ENCODE data around the gene PCDHGA4.
"Not testable (repeated sequence)": the region's sequence is repeated elsewhere in the genome, so short reads cannot be mapped to it uniquely, and the experiment has no call there.

The PCDHGA4 gene

GRCh38 chr5:141354900-141355469 lies at the start of gene PCDHGA4:
Gene PCDHGA4, plus strand, starts transcription at chr5:141355021. Its CDS starts 87 bp downstream, at chr5:141355108.
- Histone ChIP-seq H3K27ac (no peak within 1 kb of the TSS), H3K4me3 (peak within 1 kb of the TSS; percentile 60)
- TF ChIP-seq, protein P1, sequence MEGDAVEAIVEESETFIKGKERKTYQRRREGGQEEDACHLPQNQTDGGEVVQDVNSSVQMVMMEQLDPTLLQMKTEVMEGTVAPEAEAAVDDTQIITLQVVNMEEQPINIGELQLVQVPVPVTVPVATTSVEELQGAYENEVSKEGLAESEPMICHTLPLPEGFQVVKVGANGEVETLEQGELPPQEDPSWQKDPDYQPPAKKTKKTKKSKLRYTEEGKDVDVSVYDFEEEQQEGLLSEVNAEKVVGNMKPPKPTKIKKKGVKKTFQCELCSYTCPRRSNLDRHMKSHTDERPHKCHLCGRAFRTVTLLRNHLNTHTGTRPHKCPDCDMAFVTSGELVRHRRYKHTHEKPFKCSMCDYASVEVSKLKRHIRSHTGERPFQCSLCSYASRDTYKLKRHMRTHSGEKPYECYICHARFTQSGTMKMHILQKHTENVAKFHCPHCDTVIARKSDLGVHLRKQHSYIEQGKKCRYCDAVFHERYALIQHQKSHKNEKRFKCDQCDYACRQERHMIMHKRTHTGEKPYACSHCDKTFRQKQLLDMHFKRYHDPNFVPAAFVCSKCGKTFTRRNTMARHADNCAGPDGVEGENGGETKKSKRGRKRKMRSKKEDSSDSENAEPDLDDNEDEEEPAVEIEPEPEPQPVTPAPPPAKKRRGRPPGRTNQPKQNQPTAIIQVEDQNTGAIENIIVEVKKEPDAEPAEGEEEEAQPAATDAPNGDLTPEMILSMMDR (IDR thresholded peaks at IDR 0.05): no peak
- no peak for DNase-seq (ENCODE audit: low spot score)

DNA sequence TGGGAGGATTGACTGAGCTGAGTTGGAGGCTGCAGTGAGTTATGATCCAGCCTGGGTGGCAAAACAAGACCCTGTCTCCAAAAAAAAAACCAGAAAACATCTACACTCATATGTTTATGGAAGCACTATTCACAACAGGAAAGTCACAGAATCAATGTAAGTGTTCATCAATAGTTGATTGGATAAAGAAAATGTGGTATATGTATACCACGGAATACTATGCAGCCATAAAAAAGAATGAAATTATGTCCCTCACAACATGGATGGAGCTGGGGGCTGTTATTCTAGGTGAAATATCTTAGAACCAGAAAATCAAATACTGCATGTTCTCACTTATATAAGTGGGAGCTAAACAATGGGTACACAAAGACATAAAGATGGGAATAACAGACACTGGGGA lies 48.2 kb upstream of the PCDHGA4 start:
- DNase-seq (ENCODE audit: low spot score): no peak
- Histone ChIP-seq H3K27ac (no peak overlapping the region), H3K4me3 (no peak overlapping the region)
- TF ChIP-seq, protein P1 (IDR thresholded peaks at IDR 0.05): no peak

- Histone ChIP-seq H3K4me3 (no peak overlapping the region), H3K27ac (no peak overlapping the region)
- no peak for DNase-seq (ENCODE audit: low spot score)
- TF ChIP-seq, protein P1 (IDR thresholded peaks at IDR 0.05): no peak
Measured at GRCh38 chr5:141313711-141314110, 41.1 kb upstream of the PCDHGA4 start.

DNA sequence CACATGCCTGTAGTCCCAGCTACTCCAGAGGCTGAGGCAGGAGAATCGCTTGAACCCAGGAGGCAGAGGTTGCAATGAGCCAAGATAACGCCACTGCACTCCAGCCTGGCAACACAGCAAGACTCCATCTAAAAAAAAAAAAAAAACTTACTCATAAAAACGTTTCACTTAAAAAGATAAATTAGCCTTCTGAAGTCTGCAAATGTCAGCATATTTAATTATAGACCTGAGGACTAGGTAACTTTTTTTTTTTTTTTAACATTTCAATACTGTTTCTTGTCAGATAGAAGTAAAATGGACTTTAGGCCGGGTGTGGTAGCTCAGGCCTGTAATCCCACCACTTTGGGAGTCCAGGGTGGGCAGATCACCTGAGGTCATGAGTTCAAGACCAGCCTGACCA lies 37.9 kb upstream of the PCDHGA4 start:
- not testable (repeated sequence) for H3K4me3 ChIP-seq; DNase-seq (ENCODE audit: low spot score); H3K27ac ChIP-seq

DNA sequence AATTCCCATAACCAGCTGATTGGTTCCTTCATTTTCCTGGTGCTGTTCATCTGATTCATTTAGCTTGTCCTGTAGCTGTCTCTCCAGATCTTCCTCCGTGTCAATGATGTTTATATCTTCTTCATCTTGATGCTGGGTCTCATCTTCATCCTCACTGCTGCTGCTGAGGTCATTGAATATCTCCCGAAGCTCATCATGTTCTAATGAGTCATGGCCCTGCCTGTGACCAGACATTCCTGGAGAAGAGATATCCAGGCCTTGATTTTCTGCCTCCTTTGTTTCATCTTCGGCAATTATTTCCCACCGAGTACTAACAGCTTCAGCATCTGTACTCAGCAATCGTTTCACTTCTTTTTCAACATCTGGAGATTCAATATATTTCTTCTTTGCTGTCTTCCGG lies 35.6 kb upstream of the PCDHGA4 start:
- TF ChIP-seq, protein P1 (IDR thresholded peaks at IDR 0.05): no peak
- DNase-seq (ENCODE audit: low spot score): no peak
- Histone ChIP-seq H3K4me3 (peak overlapping the region; percentile 86), H3K27ac (no peak overlapping the region)

DNA sequence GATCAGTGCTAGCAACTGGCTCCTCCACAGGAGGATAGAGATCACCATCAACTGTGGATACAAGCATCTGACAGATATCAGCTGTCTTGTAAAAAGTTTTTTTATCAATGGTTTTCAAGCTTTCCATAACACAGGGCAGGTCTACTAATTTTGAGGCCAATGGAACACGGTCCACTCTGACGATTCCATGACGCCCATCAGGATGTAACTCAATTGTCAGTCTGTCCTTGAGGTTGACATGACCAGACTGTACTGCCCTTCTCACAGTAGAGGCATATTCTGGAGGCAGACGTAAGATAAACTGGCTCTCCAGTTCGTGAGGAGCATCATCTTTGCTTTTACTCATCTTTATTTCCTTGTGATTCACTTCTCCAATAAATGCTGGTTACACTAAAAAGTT lies 35.1 kb upstream of the PCDHGA4 start:
- Histone ChIP-seq H3K27ac (peak overlapping the region in 1 of 2 donors; percentile 94), H3K4me3 (peak overlapping the region; percentile 86)
- no peak for DNase-seq (ENCODE audit: low spot score)
- TF ChIP-seq, protein P1 (IDR thresholded peaks at IDR 0.05): no peak

- DNase-seq (ENCODE audit: low spot score): peak; percentile 90
- Histone ChIP-seq H3K4me3 (peak within 1 kb of the TSS; percentile 86), H3K27ac (peak within 1 kb of the TSS; percentile 94 to 95)
- TF ChIP-seq, protein P1 (IDR thresholded peaks at IDR 0.05): peak; percentile 77
Measured at GRCh38 chr5:141320225-141321169, 34.3 kb upstream of the PCDHGA4 start, which contains the start of gene TAF7. Gene TAF7, minus strand, starts transcription at chr5:141320784. Its CDS starts 740 bp downstream, at chr5:141320044.

Data from coronary artery (tissue), 2 donors.